ENCODE data around the gene TFAP2B.

DNA sequence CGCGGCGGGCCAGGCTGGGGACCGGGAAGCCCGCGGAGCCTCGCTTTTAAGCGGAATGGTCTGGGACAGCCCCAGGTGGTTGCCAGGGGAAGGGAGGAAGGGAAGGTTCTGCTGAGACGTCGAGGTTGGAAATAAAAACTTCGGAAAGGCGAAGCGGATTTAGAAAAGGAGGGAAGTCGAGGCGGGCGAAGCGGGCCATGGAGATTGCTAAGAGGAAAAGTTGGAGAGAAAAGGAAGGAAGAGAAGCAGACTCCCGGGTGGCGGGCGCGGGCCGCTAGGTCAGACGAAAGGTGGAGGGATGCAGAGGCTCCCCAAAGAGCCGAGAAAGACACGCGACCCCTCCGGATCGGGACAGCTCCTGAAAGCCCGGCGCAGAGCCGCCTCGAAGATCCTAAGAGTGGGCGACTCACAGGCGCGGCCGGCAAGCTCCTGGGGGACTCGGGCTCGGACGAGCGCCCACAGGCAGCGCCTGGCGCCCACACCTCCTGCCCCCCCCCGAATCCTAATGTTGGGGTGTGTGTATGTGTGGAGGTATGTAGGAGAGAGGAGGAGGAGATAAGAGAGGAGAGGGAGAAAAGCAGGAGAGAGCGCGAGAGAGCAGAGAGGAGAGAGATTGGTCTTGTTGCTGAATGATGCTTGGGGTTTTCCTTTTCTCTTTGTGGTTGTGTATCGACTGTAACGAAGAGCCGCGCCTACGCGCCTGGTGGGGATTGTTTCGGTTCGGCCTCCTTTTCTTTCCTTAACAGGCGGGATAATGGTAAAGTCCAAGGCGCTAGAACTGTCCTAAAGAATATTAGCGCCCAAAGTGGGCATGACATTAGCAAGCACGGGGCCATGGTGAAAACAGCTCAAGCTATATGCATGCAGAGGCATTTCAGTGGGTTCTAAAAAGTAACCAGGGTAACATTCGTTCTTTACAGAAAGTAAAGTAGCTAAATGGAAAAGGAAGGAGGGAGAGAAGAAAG is 1.5 kb downstream of the TFAP2B start:
- TF ChIP-seq POLR2A (IDR thresholded peaks at IDR 0.05; ENCODE audit: low read depth, low read length) (no peak), TAF1 (IDR thresholded peaks at IDR 0.05; ENCODE audit: borderline replicate concordance, low read depth, low read length) (no peak), POLR2AphosphoS5 (IDR thresholded peaks at IDR 0.05; ENCODE audit: low read depth, low read length) (no peak)

Measured in GM12892 (cell line).